ES-I3 (cell line): ENCODE measurements around the gene NAGA.
"Not testable (repeated sequence)": the region's sequence is repeated elsewhere in the genome, so short reads cannot be mapped to it uniquely, and the experiment has no call there.

Experiments used
- H3K36me3 ChIP-seq: 2 replicates; pipeline ENCODE4 v1.6.1; 2013; ENCODE audit warnings: mild to moderate bottlenecking, low read length, control low read depth, moderate library complexity; ENCODE audit not compliant: insufficient read depth
- H3K4me1 ChIP-seq: 2 replicates; pipeline ENCODE4 v1.6.1; 2013; ENCODE audit warnings: mild to moderate bottlenecking, control low read depth, low read length; ENCODE audit not compliant: insufficient read depth
- H3K9ac ChIP-seq: 2 replicates; pipeline ENCODE4 v1.6.1; 2013; ENCODE audit warnings: low read depth, mild to moderate bottlenecking, low read length, moderate library complexity
- H3K9me3 ChIP-seq: 2 replicates; pipeline ENCODE4 v1.6.1; 2013; ENCODE audit warnings: mild to moderate bottlenecking, low read length, moderate library complexity; ENCODE audit not compliant: control insufficient read depth, insufficient read depth

The NAGA gene

GRCh38 chr22:42080287-42080686 is 9.7 kb upstream of the NAGA start:
- peaks cover 5% of the 10 kb centered on the region; the same call in 1 of the 2 replicates for H3K4me1 ChIP-seq
- no peaks in the 10 kb centered on the region for H3K9me3 ChIP-seq
- H3K36me3 ChIP-seq = no peaks in the 10 kb centered on the region
- H3K9ac ChIP-seq = peak overlapping the region; percentile 94; the same call in 1 of the 2 replicates

GRCh38 chr22:42079319-42080251 is 9.0 kb upstream of the NAGA start, which contains the start of gene SMDT1:
SMDT1 (plus strand) TSS chr22:42079700; CDS start chr22:42079769, 69 bp downstream.
- no peaks in the 10 kb centered on the region for H3K9me3 ChIP-seq
- no peaks in the 10 kb centered on the region for H3K36me3 ChIP-seq
- peaks cover 5% of the 10 kb centered on the region; the same call in 1 of the 2 replicates for H3K4me1 ChIP-seq
- H3K9ac ChIP-seq = peak within 1 kb of the TSS; percentile 94

- Histone ChIP-seq H3K9ac (peak overlapping the region; percentile 94), H3K9me3 (no peaks in the 10 kb centered on the region), H3K36me3 (no peaks in the 10 kb centered on the region), H3K4me1 (peaks cover 5% of the 10 kb centered on the region; the same call in 1 of the 2 replicates)
These were observed 8.1 kb upstream of the NAGA start for GRCh38 chr22:42078469-42079318.

- Histone ChIP-seq H3K9me3 (no peaks in the 10 kb centered on the region), H3K4me1 (peaks cover 5% of the 10 kb centered on the region; the same call in 1 of the 2 replicates), H3K9ac (no peak overlapping the region), H3K36me3 (no peaks in the 10 kb centered on the region)
These were observed 7.0 kb upstream of the NAGA start for GRCh38 chr22:42077486-42078125.

- H3K9ac ChIP-seq = no peak overlapping the region
- H3K36me3 ChIP-seq = no peaks in the 10 kb centered on the region
- no peaks in the 10 kb centered on the region for H3K9me3 ChIP-seq
- H3K4me1 ChIP-seq = peaks cover 5% of the 10 kb centered on the region; the same call in 1 of the 2 replicates
These were observed 6.3 kb upstream of the NAGA start for GRCh38 chr22:42076764-42077485.

GRCh38 chr22:42074846-42075676 is 4.4 kb upstream of the NAGA start:
- Histone ChIP-seq H3K36me3 (no peaks in the 10 kb centered on the region), H3K4me1 (0 out of 2 replicates have a peak, but pooled peaks cover 5% of the 10 kb centered on the region), H3K9me3 (no peaks in the 10 kb centered on the region), H3K9ac (peak overlapping the region; percentile 55; the same call in 1 of the 2 replicates)

GRCh38 chr22:42074132-42074811 is 3.7 kb upstream of the NAGA start, which contains the start of gene PHETA2:
PHETA2 (plus strand) TSS chr22:42074248; CDS start chr22:42077294, 3,046 bp downstream.
- H3K4me1 ChIP-seq = 0 out of 2 replicates have a peak, but pooled peaks cover 5% of the 10 kb centered on the region
- H3K9ac ChIP-seq = peak within 1 kb of the TSS; percentile 55
- H3K9me3 ChIP-seq = no peaks in the 10 kb centered on the region
- no peaks in the 10 kb centered on the region for H3K36me3 ChIP-seq

GRCh38 chr22:42073621-42074041 is 3.0 kb upstream of the NAGA start:
- H3K4me1 ChIP-seq = 0 out of 2 replicates have a peak, but pooled peaks cover 5% of the 10 kb centered on the region

GRCh38 chr22:42072606-42073330 is 2.2 kb upstream of the NAGA start:
- H3K4me1 ChIP-seq = no peaks in the 10 kb centered on the region
- no peaks in the 10 kb centered on the region for H3K9me3 ChIP-seq
- H3K9ac ChIP-seq = no peak overlapping the region
- no peaks in the 10 kb centered on the region for H3K36me3 ChIP-seq

More at GRCh38 chr22:42073621-42074041, 3.0 kb upstream of the NAGA start:
- Histone ChIP-seq H3K9me3 (no peaks in the 10 kb centered on the region), H3K9ac (peak overlapping the region; percentile 55; the same call in 1 of the 2 replicates), H3K36me3 (no peaks in the 10 kb centered on the region)

- H3K9ac ChIP-seq = peak overlapping the region; percentile 66; the same call in 1 of the 2 replicates
- not testable (repeated sequence) for H3K9me3 ChIP-seq, H3K36me3 ChIP-seq, H3K4me1 ChIP-seq
These were observed 896 bp upstream of the NAGA start for GRCh38 chr22:42071508-42071907.

GRCh38 chr22:42069801-42070516 is 653 bp downstream of the NAGA start:
- H3K36me3 ChIP-seq = no peaks in the 10 kb centered on the region
- peak overlapping the region; percentile 66; the same call in 1 of the 2 replicates for H3K9ac ChIP-seq
- H3K9me3 ChIP-seq = no peaks in the 10 kb centered on the region
- H3K4me1 ChIP-seq = peaks cover 15% of the 10 kb centered on the region
